Activated CD4-positive, alpha-beta T cell treated with anti-CD3 and anti-CD28 coated beads, Interleukin-2, amount 50 U/mL, for 24 hours (primary cell): ENCODE measurements around the gene NFATC1.

ENCODE experiments used
- DNase-seq, 2 donors: peaks; one replicate each; pipeline ENCODE4 v3.0.0-alpha.2; 2020; ENCODE audit warnings: low read depth in 1 of 2, low spot score in 1 of 2

The NFATC1 gene

DNA sequence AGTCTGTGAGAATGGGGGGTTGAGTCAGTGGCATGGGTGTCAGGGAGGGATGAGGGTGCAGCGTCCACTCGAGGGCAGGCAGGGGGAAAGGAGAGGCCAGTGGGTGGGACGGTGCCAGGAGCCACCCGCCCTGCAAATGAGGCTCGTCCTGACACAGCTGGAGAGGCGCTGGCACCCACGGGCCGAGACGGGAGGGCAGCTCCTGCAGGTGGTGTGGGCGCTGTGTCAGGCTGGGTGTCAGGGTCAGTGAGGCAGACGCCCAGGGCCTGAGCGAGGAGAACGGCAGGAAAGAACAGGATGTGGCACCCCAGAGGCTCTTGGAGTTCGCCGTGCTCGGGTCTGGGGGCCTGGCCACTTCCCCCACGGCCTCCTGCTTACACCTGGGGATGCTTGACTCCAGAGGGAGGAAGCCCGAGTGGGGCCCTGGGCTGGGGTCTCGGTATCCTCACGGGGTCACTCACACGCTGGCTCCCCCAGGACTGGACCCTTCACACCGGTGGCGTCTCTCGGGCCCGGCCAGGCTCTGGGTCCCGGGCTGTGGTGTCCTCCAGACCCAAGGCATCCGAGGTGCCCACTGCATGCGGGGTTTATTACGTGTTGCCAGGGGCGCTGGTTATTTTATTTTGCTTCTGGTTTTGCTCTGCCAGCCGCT, 153.4 kb downstream of the NFATC1 start:
- no peak for DNase-seq

DNA sequence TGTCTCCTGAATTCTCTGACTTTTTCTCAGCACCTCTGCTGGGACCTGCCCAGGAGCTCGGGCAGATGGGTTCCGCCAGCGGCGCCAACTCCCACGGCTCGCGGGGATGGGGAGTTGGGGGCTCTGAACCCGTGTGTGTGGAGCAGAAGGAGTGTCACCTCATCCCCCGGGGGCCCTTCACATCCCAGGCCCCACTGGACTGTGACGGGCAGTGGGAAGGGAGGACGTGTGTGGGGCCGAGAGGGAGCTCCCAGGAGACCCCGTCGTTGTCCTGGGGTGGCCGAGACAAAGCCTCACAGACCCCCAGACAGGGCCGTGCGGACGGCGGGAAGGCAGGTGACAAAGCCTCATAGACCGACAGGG, 153.9 kb downstream of the NFATC1 start:
- no peak for DNase-seq

DNA sequence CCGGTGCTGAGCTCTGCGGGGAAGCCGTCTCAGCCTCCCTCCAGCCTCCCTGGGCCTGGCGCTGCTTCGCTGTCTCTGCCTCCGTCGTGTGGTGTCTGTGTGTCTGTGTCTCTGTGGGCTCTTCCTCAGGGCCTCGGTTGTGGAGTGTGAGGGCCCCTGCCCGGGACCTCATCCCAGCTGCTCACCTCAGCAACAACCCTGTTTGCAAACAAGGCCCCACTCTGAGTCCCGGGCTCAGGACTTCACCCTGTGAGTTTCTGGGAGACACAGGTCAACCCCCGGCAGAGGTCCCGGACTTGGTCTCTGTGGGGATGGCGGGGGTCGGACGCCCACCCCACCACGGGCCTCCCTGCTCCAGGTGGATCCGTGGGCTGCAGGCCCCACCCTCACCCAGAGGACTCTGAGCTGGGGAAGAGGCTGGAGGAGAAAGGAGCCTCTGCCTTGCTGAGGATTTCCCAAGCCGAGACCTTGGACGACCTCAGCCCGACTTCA, 156.5 kb downstream of the NFATC1 start:
- DNase-seq: no peak

DNA sequence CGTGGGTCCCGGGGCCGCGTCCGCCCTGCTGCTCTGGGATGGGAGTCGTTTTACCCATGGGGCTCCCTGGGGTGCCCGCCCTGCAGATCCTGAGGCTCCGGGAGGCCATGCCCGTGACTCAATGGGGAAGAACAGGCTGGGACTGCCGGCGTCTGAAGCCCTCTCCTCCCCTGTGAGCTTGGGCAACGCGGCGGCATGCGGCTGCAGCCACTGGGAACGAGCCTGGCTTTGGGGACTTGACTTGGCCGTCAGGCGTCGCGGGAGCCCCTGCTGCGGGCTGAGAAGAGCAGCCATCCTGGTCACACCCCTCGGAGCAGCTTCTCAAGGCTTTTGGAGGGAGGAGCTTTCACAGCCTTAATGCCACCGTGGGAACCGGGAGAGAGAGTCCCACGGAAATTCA, 157.0 kb downstream of the NFATC1 start:
- no peak for DNase-seq

DNA sequence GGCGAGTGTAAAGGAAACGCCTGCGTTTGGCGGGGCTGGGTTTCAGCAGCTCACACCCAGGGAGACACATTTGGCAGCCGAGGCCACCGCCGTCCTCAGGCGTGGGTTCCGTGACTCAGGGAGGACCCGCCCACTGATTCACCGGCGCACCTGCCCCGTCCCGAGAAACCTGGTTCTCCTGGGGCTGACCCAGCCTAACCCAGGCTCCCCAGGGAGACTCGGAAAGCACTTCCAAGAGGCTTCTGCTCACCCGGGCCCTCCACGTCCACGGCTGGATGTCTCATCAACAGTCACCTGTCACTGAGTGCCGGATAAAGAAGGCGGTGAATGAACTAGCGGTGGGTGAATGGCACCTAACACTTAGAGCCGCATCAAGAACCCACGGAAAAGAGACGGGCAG, 157.4 kb downstream of the NFATC1 start:
- no peak for DNase-seq

DNA sequence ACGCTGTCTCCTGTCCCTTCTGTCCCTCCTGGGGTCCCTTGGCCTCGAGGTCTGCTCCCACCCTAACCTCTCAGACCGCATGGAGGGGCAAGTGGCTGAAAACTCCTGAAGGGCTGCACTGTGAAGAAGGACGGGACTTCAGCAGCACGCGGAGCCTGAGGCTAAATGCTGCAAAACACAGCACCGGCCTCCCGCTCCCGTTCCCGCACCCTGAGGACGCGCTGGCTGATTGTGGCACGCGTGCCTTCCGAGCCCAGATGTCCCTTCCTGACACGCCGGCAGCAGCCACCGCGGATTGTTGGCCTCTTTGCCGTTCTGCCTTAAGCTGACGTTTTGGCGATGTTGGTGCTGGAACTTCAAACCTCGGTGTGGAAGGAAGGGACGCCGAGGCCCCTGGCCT, 158.0 kb downstream of the NFATC1 start:
- DNase-seq: no peak

DNA sequence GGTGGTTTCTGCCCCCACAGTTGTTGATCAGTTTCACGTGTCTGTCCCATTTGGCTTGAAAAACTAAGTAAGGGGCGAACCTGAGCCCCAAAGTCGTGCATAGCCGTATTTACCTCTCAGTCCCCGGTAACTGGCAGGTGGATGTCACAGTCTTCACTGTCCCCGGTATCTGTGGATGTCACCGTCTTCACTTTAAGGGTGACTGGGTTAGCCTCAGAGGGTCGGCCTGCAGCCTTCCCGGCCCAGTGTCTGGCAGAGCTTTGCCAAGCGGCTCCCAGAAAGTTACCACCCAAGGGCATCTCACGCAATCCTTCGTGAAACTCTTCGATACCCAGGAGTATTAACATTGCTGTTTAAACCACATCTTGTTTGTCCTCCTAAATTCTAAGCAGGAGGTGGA, 158.6 kb downstream of the NFATC1 start:
- DNase-seq: no peak

DNA sequence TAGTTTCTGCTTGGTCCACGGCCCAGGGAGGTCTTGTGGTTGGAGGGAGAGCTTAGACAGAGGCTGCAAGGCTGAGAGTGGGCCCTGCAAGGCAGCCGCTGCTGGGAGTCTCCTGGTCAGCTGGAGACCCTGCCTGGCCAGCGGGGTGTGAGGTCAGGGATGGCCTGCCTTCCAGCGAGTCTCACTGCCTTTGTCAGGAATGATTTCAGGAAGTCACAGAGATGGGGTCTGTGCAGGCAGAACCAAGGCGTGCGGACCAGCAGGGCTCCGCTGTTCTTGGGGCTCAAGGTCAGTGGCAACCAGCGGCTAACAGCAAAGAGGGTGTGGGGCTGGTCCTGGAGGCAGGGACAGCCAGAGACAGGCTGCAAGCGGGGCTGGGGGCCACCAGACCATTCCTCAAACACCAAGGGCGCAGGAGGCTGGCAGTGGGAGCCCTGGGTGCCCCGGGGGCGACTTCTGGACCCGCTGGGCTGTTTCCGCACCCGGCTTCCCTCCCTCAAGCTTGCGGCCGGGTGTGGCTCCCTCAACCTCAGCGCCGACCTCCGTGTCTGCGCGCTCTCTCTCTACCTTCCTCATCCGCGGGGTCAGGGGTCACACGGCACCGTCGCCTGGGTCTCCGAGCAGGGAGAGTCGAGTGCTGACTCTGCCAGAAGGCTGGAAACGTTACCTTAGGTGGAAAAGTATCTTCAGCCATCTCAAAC, 159.4 kb downstream of the NFATC1 start:
- DNase-seq: no peak

DNA sequence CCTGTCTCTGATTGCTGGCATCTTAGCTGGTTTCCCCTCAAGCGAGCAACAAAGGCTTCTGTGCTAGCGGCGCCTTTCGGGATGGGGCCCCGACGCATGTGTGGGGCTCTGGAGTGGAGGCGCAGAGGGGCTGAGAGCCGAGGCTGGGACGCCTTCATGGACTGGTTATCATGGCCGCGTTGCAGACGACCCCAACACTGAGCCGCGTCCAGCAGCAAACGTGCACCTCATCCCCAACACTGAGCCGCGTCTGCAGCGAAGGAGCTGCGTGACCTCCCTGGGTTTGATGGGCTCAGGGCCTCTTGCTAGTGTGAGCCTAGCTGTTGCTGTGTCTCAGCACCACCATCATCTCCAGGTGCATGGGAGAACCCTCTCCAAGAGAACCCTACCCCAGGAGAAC, 160.2 kb downstream of the NFATC1 start:
- DNase-seq: no peak

DNA sequence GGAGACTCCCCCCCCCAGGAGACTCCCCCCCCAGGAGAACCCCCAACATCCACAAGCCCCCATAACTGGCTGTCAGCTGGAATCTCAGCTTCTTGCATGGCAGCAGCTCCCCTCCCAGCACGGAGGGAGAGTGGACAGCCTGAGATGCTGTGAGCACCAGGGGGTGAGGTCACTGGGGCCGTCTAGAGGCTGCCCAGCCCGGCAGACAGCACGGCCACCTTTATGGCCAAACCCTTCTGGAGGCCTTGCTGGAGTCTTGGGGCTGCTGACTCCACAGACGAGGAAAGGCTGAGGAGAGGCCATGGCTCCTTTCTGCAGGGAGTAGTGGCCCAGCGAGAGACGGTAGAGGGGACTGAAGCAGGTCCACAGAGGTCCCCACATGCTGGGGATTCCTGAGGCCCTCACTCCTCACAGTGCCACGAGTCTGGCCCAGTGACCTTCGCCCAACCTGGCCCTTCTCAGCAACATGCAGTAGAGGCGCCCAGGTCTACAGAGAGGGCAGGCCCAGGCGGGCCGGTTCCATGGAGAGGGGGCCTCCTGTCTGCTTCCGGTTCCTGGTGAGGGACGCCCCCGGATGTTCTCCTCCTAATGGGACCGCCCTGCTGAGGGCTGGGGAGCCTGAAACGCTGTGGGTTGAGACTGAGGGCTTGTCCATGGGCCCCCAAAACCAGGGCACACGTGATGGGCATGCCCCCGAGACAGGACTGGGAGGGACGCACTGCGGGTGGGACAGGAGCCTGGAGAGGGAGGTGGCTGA, 161.3 kb downstream of the NFATC1 start:
- no peak for DNase-seq

DNA sequence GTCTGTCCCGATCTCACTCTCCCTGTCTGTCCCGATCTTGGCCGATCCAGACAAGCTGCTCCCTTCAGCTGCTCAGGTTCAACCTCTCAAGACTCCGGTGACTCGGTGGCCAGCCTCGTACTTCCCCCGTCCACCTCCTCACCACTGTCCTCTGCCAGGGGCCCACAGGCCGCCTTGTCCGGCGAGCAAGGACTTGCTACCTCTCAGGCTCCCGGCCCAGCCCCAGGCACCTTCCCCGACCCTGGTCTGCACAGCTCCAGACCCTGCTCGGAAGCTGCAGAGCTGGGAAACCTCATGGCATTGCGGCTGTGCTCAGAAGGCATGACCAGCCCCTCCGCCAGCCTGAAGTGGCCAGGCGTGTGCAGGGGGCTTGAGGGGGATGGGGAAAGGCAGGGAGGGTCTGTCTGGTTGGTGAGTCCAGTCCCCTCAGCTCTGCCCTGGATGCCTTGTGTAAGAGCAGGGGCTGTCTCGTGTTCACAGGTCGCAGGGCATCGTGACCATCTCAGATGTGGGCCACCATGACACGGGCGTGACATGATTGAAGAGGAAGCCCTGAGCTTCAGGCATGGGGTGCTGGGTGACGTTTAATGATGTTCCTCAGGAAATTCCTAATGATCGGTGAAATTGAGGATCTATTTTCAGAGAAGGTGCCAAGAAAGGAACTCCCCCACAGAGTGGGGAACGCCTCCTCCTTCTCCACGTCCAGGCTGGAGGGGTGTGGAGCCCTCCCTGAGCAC, 162.6 kb downstream of the NFATC1 start:
- DNase-seq: no peak

DNA sequence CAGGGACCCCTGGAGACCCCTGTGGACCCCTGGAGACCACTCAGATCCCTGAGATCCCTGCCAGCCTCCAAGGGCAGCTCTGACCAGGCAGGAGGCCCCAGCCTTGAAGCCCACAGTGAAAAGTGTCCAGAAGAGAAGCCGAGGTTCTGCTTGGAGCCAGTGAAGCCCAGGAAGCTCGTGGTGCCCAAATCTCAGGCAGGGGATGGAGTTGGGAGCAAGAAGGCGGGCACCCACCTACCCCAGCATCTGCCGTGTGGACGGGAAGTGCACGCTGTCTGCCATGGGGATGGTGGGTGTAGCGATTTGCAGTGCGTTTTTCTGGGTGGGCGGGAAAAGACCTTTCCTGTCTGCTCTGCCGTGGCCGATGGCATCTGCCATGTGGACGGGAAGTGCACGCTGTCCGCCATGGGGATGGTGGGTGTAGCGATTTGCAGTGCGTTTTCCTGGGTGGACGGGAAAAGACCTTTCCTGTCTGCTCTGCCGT, 163.2 kb downstream of the NFATC1 start:
- DNase-seq: no peak

DNA sequence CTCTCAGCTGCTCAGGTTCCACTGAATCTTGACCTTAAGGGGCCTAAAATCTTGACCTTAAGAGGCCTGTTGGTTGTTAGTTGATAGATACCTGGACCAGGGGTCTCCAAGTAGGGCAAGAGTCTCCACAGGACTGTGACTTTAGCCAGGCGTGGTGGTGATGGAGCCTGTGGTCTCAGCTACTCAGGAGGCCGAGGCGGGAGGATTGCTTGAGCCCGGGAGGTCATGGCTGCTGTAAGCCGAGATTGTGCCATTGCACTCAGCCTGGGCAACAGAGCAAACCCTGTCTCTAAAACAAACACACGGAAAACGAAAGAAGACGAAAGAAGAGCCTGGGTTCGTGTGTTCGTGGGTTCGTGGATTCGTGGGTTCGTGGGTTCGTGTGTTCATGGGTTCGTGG, 163.7 kb downstream of the NFATC1 start:
- no peak for DNase-seq

DNA sequence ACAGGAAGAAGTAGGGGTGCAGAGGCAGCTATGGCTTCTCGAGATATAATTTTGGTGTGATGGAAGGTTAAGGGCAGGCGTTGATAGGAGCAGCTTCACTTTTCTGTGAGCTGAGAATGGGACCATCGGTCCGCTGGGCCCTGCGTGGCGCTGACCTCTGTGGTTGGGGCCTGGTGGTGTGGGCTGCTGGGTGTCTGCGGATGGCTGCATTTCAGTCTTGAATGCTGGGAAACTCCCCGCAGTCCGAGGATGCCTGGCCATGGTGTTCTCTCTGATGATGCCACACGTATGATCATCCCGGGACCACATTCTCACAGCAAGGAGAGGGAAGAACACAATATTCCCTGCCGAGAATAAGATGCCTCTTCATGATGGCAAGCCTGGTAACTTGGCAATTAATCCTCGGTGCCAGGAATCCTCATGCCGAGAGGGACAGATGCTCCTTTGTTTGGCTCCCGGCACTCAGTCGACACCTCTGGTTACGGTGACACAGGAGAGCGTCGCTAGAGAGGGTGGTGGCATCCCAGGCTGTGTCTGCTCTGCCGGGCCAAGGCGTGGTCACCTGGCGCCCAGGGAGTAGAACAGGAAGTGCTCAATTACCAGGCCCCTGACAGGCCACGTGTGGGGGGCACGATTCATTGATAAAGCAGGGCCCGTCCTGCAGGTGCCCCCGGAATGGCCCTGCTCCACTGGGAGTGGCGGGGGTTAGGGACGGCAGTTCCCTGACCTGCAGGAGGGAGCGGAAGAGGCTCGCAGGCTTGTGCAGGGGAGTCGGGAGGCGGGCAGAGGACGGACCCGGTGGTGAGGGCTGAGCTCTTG, 164.5 kb downstream of the NFATC1 start:
- DNase-seq: no peak

DNA sequence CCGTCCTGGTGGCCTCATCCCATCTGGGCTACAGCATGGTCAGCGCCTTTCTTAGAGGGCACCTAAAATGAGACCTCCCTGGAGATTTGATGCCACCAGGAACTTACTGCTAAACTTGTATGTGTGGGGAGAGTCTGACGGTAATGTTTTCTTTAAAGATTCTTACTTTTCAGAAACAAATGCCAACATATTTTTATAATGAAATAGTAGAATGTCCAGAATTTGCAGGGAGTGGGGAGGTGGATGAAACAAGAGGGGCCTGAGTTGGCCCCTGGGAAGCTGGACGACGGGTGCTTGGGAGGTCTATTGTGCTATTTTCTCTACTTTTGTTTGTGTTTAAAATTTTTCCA, 165.1 kb downstream of the NFATC1 start:
- no peak for DNase-seq

DNA sequence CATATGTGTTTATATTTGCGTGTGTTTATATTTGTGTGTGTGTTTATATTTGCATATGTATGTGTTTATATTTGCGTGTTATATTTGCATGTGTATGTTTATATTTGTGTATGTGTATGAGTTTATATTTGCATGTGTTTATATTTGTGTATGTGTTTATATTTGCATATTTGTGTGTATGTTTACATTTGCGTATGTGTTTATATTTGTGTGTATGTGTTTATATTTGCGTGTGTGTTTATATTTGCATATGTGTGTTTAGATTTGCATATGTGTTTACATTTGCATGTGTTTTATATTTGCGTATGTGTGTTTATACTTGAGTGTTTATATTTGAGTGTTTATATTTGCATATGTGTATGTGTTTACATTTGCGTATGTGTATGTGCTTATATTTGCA, 168.2 kb downstream of the NFATC1 start:
- no peak for DNase-seq

DNA sequence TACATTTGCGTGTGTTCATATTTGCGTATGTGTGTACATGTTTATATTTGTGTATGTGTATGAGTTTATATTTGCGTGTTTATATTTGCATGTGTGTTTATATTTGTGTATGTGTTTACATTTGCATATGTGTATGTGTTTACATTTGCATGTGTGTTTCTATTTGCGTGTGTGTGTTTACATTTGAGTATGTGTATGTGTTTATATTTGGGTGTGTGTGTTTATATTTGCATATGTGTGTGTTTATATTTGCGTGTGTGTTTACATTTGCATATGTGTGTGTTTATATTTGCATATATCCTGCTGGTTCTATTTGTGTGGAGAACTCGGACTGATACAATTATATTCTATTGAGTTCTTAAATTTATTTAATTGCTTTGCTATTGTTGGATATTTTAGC, 168.7 kb downstream of the NFATC1 start:
- no peak for DNase-seq

DNA sequence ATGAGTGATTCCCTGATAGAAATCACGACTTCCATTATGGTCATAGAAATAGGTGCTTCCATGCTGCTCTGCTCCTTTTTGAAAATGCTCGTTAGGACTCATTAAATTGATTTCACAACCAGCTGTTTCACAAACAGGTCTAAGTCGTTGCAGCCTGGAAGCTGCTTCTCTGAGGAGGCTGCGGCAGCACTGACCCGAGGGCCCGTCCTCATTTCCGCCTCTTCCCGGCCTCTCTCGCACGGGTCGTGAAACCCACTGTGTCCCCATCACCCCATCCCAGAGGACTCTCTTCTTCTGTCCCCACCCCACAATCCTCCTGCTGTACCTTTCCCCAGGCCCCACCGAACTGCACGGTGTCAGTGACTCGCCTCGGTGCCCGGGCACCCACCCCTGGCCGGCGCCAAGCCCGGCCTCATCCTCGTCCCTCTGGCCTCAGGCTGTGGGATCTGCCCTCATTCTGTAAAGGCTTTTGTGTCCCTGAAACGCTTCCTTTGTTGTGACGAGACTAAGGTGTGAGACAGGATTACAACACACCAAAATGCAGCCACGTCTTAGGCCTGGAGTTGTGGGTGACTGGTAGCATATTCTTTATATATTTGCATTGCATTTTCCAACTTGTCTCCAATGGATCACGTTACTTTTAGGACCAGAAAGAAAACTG, 171.2 kb downstream of the NFATC1 start:
- DNase-seq: no peak

DNA sequence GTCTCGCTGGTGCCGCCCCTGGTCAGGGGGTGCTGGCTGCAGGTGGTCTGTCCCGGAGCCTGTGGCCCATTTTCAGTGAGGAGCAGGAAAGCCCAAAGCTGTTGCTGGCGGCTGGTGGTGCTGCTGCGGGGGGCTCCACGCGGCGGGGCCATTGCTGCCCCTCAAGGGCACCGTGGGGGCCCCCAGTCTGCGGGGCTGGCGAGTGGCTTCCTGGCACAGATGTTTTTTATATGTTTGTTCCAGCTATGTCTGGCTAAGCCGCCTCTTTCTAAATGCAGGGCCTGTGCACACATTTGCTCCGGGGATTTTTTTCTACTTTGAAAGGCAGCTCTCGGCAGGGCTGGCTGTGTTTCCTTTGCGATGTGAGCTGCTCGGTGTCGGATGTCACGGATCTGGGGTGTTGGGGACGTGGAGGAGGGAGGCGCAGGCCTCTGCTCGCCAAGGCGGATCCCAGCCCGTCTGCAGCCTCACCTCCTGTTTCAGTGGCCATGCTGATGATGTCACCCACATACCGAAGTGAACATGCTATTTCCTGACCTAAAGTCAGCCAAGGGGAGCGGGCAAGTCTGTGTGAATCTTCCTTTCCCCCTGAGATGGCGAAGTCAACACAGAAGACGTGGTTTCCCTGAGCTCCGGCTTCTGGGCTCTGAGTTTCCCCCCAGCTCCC, 171.9 kb downstream of the NFATC1 start:
- no peak for DNase-seq
